A673 (cell line): Measurements from ENCODE around the gene HCK.

Source experiments
- CTCF ChIP-seq: fragments of 300-800, 200-600 bp; sonication (generic); conservative IDR thresholded peaks from 2 replicates; pipeline ENCODE4 v1.5.1; 2017; ENCODE audit warnings: low read depth, mild to moderate bottlenecking, antibody characterized with exemption, low read length, moderate library complexity, mixed read lengths
- EZH2 ChIP-seq: fragments of 200-600 bp; sonication (generic); IDR thresholded peaks from 2 replicates; pipeline ENCODE4 v1.6.1; 2017; ENCODE audit warnings: borderline replicate concordance, low read depth, mild to moderate bottlenecking, mixed read lengths, antibody characterized with exemption, low read length; ENCODE audit not compliant: poor library complexity, severe bottlenecking

GRCh38 chr20:32138921-32139320 lies 86.9 kb downstream of the HCK start:
- TF ChIP-seq CTCF: no peak
- TF ChIP-seq EZH2: no peak
